Liver (tissue), 9 donors: ENCODE results near the gene PARVG. TPM values are rescaled to one million over a fixed set of nuclear protein-coding genes. Genes with fewer than 3 reads are reported as not detected.

Experiments
- DNase-seq: peaks from one replicate; pipeline ENCODE4 v3.0.0-alpha.2; 2017; ENCODE audit warnings: low spot score
- H3K27ac ChIP-seq, 2 donors: one replicate each; pipeline ENCODE4 v1.7.0; 2013; ENCODE audit warnings: inconsistent platforms in 2 of 2, low read length in 2 of 2, control low read depth in 1 of 2, low read depth in 1 of 2, mild to moderate bottlenecking in 1 of 2
- H3K27me3 ChIP-seq, 4 donors: one replicate each; pipeline versions ENCODE4 v1.6.1 to v1.7.0; 2013; ENCODE audit warnings: low read length in 3 of 4, inconsistent platforms in 1 of 4, mild to moderate bottlenecking in 1 of 4, moderate library complexity in 1 of 4; ENCODE audit not compliant: control insufficient read depth in 4 of 4, insufficient read depth in 4 of 4
- H3K36me3 ChIP-seq, 4 donors: one replicate each; pipeline versions ENCODE4 v1.6.1 to v1.7.0; 2013; ENCODE audit warnings: low read length in 3 of 4, mild to moderate bottlenecking in 3 of 4, low read depth in 1 of 4, moderate library complexity in 1 of 4; ENCODE audit not compliant: control insufficient read depth in 4 of 4, insufficient read depth in 3 of 4
- H3K4me1 ChIP-seq, 4 donors: one replicate each; pipeline versions ENCODE4 v1.6.1 to v1.7.0; 2013; ENCODE audit warnings: low read length in 3 of 4, mild to moderate bottlenecking in 3 of 4, moderate library complexity in 1 of 4; ENCODE audit not compliant: control insufficient read depth in 4 of 4, insufficient read depth in 4 of 4
- H3K4me3 ChIP-seq, 3 donors: one replicate each; pipeline versions ENCODE4 v1.6.1 to v1.7.0; 2013; ENCODE audit warnings: low read length in 3 of 3, control low read depth in 1 of 3, low read depth in 1 of 3, mild to moderate bottlenecking in 1 of 3
- H3K9ac ChIP-seq, 2 donors: one replicate each; pipeline ENCODE4 v1.7.0; 2013; ENCODE audit warnings: low read length in 2 of 2, mild to moderate bottlenecking in 2 of 2, moderate library complexity in 2 of 2, control low read depth in 1 of 2, low read depth in 1 of 2
- H3K9me3 ChIP-seq, 4 donors: one replicate each; pipeline versions ENCODE4 v1.6.1 to v1.7.0; 2013; ENCODE audit warnings: low read length in 3 of 4; ENCODE audit not compliant: control insufficient read depth in 4 of 4
- ATF3 ChIP-seq: IDR thresholded peaks from 2 replicates; pipeline ENCODE4 v1.6.1; 2016; ENCODE audit warnings: antibody characterized with exemption
- CTCF ChIP-seq: fragments of 150-350 bp; IDR thresholded peaks from 2 replicates; pipeline ENCODE4 v1.5.1; 2017; ENCODE audit warnings: improper control_type of control experiment, low read depth, low read length; ENCODE audit not compliant: missing input control
- EGR1 ChIP-seq, 2 donors: IDR thresholded peaks; 2 replicates each; pipeline ENCODE4 v1.6.1; 2016 to 2018; ENCODE audit warnings: antibody characterized with exemption in 2 of 2, low read depth in 2 of 2
- HNF4A ChIP-seq, 2 donors: conservative IDR thresholded peaks; 2 replicates each; pipeline ENCODE4 v1.6.1; 2016; ENCODE audit warnings: antibody characterized with exemption in 2 of 2, mild to moderate bottlenecking in 2 of 2
- HNF4G ChIP-seq: IDR thresholded peaks from 2 replicates; pipeline ENCODE4 v1.6.1; 2016; ENCODE audit warnings: antibody characterized with exemption
- MAX ChIP-seq: IDR thresholded peaks from 2 replicates; pipeline ENCODE4 v1.6.1; 2016; ENCODE audit warnings: antibody characterized with exemption
- NR2F2 ChIP-seq: IDR thresholded peaks from 2 replicates; pipeline ENCODE4 v1.6.1; 2016; ENCODE audit warnings: antibody characterized with exemption
- REST ChIP-seq: IDR thresholded peaks from 2 replicates; pipeline ENCODE4 v1.6.1; 2016; ENCODE audit warnings: antibody characterized with exemption, mild to moderate bottlenecking
- RXRA ChIP-seq, 2 donors: IDR thresholded peaks; 2 replicates each; pipeline ENCODE4 v1.6.1; 2017 to 2018; ENCODE audit warnings: antibody characterized with exemption in 2 of 2, mild to moderate bottlenecking in 1 of 2
- TAF1 ChIP-seq: conservative IDR thresholded peaks from 2 replicates; pipeline ENCODE4 v1.6.1; 2016; ENCODE audit warnings: antibody characterized with exemption, mild to moderate bottlenecking
- YY1 ChIP-seq: IDR thresholded peaks from 2 replicates; pipeline ENCODE4 v1.6.1; 2016; ENCODE audit warnings: antibody characterized with exemption, mild to moderate bottlenecking
- ZBTB33 ChIP-seq: IDR thresholded peaks from 2 replicates; pipeline ENCODE4 v1.6.1; 2016; ENCODE audit warnings: antibody characterized with exemption
- WGBS: extraction: QIAGEN DNeasy Blood & Tissue Kit; methylation state at CpG from one replicate; pipeline ENCODE4 v1.1.7; 2013; 5-methylcytosine and 5-hydroxymethylcytosine counted together
- polyA plus RNA-seq, 2 donors: library from polyadenylated mRNA; stranded (reverse) in 1 of 2; unstranded in 1 of 2; fragments of 200-250 nt in 1 of 2; fragments of >200 nt in 1 of 2; fragmentation: Nextera tagmentation in 1 of 2; extraction: Ambion mirVana in 1 of 2; gene quantifications; one replicate each; pipeline versions ENCODE4 v1.2.1 to v1.2.3, GENCODE V29; 2013 to 2015
- total RNA-seq, 2 donors: library from RNA; depleted of rRNA; stranded (reverse); fragments of >200 nt; gene quantifications; one replicate each; pipeline ENCODE4 v1.2.3, GENCODE V29; 2014
- donor health status: healthy.
- donor health status: healthy.
- donor health status: healthy.
- donor health status: healthy.
- donor health status: healthy.

The PARVG gene
- total and polyA plus RNA-seq, 4 donors, result 4.0 to 12.1 (median 6.6) TPM

- WGBS, result 83% methylated on average over 8 of the region's 8 CpGs
These were observed 26.0 kb downstream of the PARVG start for GRCh38 chr22:44206696-44207095.

More at GRCh38 chr22:44206696-44207095, 26.0 kb downstream of the PARVG start:
- Histone ChIP-seq H3K9me3 (peaks cover 0 to 5% (median 3%) of the 10 kb centered on the region in 4 donors), H3K9ac (no peak overlapping the region), H3K4me3 (no peak overlapping the region), H3K27me3 (no peaks in the 10 kb centered on the region), H3K4me1 (no peaks in the 10 kb centered on the region), H3K27ac (no peak overlapping the region), H3K36me3 (no peaks in the 10 kb centered on the region)
- DNase-seq, result no peak
- TF ChIP-seq HNF4G (no peak), ATF3 (no peak), ZBTB33 (no peak), RXRA (IDR thresholded peaks at IDR 0.05) (no peak), NR2F2 (no peak), YY1 (no peak), HNF4A (conservative IDR thresholded peaks at IDR 0.05) (no peak), EGR1 (IDR thresholded peaks at IDR 0.05; ENCODE audit: low read depth in 2 of 2) (no peak), CTCF (no peak), REST (no peak), MAX (no peak), TAF1 (no peak)
